Kidney tubule cell (primary cell): ENCODE data around the gene ARHGAP42.

Source experiments
- DNase-seq: peaks from one replicate; pipeline ENCODE4 v3.0.0-alpha.2; 2018; ENCODE audit warnings: low spot score

ARHGAP42 gene

GRCh38 chr11:100759856-100760255 is 72.8 kb downstream of the ARHGAP42 start:
- no peak for DNase-seq

GRCh38 chr11:100760744-100761143 is 73.7 kb downstream of the ARHGAP42 start:
- no peak for DNase-seq

GRCh38 chr11:100761841-100762240 is 74.8 kb downstream of the ARHGAP42 start:
- DNase-seq, result no peak

GRCh38 chr11:100766764-100767163 is 79.7 kb downstream of the ARHGAP42 start:
- DNase-seq, result no peak

- DNase-seq, result no peak
Observed at GRCh38 chr11:100769165-100769564, 82.1 kb downstream of the ARHGAP42 start.

GRCh38 chr11:100769617-100770016 is 82.5 kb downstream of the ARHGAP42 start:
- no peak for DNase-seq

- DNase-seq, result no peak
Observed at GRCh38 chr11:100774132-100774531, 87.0 kb downstream of the ARHGAP42 start.

- DNase-seq, result peak; percentile 88
Observed at GRCh38 chr11:100774859-100775258, 87.8 kb downstream of the ARHGAP42 start.

GRCh38 chr11:100776212-100776896 is 89.3 kb downstream of the ARHGAP42 start:
- peak; percentile 99 for DNase-seq

- peak; percentile 93 for DNase-seq
Observed at GRCh38 chr11:100777103-100777502, 90.0 kb downstream of the ARHGAP42 start.

GRCh38 chr11:100777736-100778135 is 90.6 kb downstream of the ARHGAP42 start:
- DNase-seq, result no peak

GRCh38 chr11:100778166-100778785 is 91.2 kb downstream of the ARHGAP42 start:
- no peak for DNase-seq

- no peak for DNase-seq
Observed at GRCh38 chr11:100780470-100780869, 93.4 kb downstream of the ARHGAP42 start.

GRCh38 chr11:100785148-100785983 is 98.3 kb downstream of the ARHGAP42 start:
- DNase-seq, result peak; percentile 31

- no peak for DNase-seq
Observed at GRCh38 chr11:100788561-100789295, 101.6 kb downstream of the ARHGAP42 start.

GRCh38 chr11:100789500-100789899 is 102.4 kb downstream of the ARHGAP42 start:
- DNase-seq, result peak; percentile 53

GRCh38 chr11:100790073-100790472 is 103.0 kb downstream of the ARHGAP42 start:
- no peak for DNase-seq

GRCh38 chr11:100791103-100791502 is 104.0 kb downstream of the ARHGAP42 start:
- no peak for DNase-seq

- DNase-seq, result peak; percentile 15
Observed at GRCh38 chr11:100791860-100792259, 104.8 kb downstream of the ARHGAP42 start.

- DNase-seq, result no peak
Observed at GRCh38 chr11:100793525-100793924, 106.4 kb downstream of the ARHGAP42 start.

GRCh38 chr11:100794446-100794845 is 107.4 kb downstream of the ARHGAP42 start:
- DNase-seq, result no peak

- DNase-seq, result no peak
Observed at GRCh38 chr11:100799445-100799844, 112.4 kb downstream of the ARHGAP42 start.
